22Rv1 (cell line): ENCODE measurements around the gene ANKRD39.

Experiments
- ZFX ChIP-seq: fragments of 450-650 bp; IDR thresholded peaks from 2 replicates; pipeline ENCODE4 v1.6.1; 2017; ENCODE audit warnings: antibody characterized with exemption, borderline replicate concordance
- TF ChIP-seq, protein P1 (sequence below): fragments of 450-650 bp; IDR thresholded peaks from 2 replicates; pipeline ENCODE4 v1.5.1; 2017; ENCODE audit warnings: mild to moderate bottlenecking

DNA sequence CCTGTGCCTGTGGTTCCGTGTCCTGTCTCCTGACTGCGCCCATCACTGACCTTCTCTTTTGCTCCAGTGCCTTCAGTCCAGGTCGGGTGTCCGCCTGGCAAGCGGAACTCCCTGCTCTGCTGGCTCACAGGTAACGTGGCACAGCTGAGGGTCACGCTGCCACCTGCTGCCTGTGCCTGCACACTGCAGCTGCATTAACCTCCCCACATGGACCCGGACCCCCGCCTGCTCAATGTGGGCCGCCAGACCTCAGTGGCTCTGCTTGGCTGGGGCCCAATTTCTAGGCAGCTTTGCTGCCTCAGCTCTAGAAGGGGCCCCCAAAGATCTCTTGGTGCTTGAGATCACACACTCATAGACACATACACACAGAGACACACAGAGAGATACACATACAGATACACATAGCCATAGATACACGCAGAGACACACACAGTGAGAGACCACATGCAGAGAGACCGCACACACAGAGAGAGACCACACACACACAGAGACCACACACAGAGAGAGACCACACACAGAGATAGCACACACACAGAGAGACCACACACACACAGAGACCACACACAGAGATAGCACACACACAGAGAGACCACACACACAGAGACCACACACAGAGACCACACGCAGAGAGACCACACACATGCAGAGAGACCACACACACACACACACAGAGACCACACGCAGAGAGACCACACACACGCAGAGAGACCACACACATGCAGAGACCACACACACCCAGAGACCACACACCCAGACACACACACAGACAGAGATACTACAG lies 56.6 kb downstream of the ANKRD39 start:
- TF ChIP-seq, protein P1, sequence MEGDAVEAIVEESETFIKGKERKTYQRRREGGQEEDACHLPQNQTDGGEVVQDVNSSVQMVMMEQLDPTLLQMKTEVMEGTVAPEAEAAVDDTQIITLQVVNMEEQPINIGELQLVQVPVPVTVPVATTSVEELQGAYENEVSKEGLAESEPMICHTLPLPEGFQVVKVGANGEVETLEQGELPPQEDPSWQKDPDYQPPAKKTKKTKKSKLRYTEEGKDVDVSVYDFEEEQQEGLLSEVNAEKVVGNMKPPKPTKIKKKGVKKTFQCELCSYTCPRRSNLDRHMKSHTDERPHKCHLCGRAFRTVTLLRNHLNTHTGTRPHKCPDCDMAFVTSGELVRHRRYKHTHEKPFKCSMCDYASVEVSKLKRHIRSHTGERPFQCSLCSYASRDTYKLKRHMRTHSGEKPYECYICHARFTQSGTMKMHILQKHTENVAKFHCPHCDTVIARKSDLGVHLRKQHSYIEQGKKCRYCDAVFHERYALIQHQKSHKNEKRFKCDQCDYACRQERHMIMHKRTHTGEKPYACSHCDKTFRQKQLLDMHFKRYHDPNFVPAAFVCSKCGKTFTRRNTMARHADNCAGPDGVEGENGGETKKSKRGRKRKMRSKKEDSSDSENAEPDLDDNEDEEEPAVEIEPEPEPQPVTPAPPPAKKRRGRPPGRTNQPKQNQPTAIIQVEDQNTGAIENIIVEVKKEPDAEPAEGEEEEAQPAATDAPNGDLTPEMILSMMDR: peak; percentile 91
- TF ChIP-seq ZFX: no peak
